IMR-90 (cell line): ENCODE results near the gene MSMP.

ENCODE experiments used
- CEBPB ChIP-seq: IDR thresholded peaks from 2 replicates; pipeline ENCODE4 v1.6.1; 2012; ENCODE audit warnings: low read depth, low read length, improper control_type of control experiment
- FOS ChIP-seq: fragments of 150-350 bp; IDR thresholded peaks from 2 replicates; pipeline ENCODE4 v1.6.1; 2016; ENCODE audit warnings: low read depth, low read length
- MAFK ChIP-seq: IDR thresholded peaks from 2 replicates; pipeline ENCODE4 v1.6.1; 2012; ENCODE audit warnings: low read depth, low read length, improper control_type of control experiment
- MAZ ChIP-seq: IDR thresholded peaks from 2 replicates; pipeline ENCODE4 v1.6.1; 2012; ENCODE audit warnings: low read depth, mild to moderate bottlenecking, low read length, improper control_type of control experiment, moderate library complexity, borderline replicate concordance
- MXI1 ChIP-seq: IDR thresholded peaks from 2 replicates; pipeline ENCODE4 v1.6.1; 2012; ENCODE audit warnings: low read depth, mild to moderate bottlenecking, low read length, moderate library complexity, borderline replicate concordance
- POLR2A ChIP-seq: IDR thresholded peaks from 2 replicates; pipeline ENCODE4 v1.6.1; 2012; ENCODE audit warnings: mild to moderate bottlenecking, low read depth, low read length
- RAD21 ChIP-seq: IDR thresholded peaks from 2 replicates; pipeline ENCODE4 v1.6.1; 2012; ENCODE audit warnings: low read length, improper control_type of control experiment
- RCOR1 ChIP-seq: IDR thresholded peaks from 2 replicates; pipeline ENCODE4 v1.6.1; 2012; ENCODE audit warnings: mild to moderate bottlenecking, low read length, improper control_type of control experiment; ENCODE audit not compliant: insufficient replicate concordance
- RFX5 ChIP-seq: IDR thresholded peaks from 2 replicates; pipeline ENCODE4 v1.8.0; 2012; ENCODE audit warnings: low read depth, mild to moderate bottlenecking, low read length, moderate library complexity
- TF ChIP-seq, protein P1 (sequence below): conservative IDR thresholded peaks from 2 replicates; pipeline ENCODE4 v1.5.1; 2012; ENCODE audit warnings: mild to moderate bottlenecking, low read depth, low read length, improper control_type of control experiment
- TF ChIP-seq, protein P2 (sequence below): fragments of 150-350 bp; IDR thresholded peaks from 2 replicates; pipeline ENCODE4 v1.6.1; 2017; ENCODE audit warnings: mild to moderate bottlenecking, antibody characterized with exemption, low read length, low read depth

DNA sequence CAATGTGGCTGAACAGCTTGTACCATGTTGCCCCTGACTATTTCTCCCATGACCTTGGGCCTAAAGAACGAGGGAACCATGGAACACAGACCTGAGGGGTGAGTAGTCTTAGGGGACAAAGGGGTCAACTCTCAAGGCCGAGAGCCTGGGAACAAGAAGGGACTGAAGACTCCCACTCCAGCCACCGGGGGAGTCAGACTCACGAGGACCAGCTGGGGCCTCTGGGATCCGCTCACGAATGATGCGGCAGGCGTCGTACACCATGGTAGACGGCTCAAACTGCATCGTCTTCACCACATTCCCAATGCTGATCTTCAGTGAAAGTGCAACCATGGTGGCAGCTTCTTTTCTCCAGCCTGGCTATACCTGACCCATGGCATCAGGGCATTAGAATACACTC, 28.7 kb downstream of the MSMP start:
- TF ChIP-seq POLR2A (no peak), MAFK (no peak), MXI1 (no peak), RAD21 (no peak), CEBPB (no peak), MAZ (no peak), RCOR1 (no peak), FOS (no peak), RFX5 (no peak)
- TF ChIP-seq, protein P1, sequence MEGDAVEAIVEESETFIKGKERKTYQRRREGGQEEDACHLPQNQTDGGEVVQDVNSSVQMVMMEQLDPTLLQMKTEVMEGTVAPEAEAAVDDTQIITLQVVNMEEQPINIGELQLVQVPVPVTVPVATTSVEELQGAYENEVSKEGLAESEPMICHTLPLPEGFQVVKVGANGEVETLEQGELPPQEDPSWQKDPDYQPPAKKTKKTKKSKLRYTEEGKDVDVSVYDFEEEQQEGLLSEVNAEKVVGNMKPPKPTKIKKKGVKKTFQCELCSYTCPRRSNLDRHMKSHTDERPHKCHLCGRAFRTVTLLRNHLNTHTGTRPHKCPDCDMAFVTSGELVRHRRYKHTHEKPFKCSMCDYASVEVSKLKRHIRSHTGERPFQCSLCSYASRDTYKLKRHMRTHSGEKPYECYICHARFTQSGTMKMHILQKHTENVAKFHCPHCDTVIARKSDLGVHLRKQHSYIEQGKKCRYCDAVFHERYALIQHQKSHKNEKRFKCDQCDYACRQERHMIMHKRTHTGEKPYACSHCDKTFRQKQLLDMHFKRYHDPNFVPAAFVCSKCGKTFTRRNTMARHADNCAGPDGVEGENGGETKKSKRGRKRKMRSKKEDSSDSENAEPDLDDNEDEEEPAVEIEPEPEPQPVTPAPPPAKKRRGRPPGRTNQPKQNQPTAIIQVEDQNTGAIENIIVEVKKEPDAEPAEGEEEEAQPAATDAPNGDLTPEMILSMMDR, result no peak
- TF ChIP-seq, protein P2, sequence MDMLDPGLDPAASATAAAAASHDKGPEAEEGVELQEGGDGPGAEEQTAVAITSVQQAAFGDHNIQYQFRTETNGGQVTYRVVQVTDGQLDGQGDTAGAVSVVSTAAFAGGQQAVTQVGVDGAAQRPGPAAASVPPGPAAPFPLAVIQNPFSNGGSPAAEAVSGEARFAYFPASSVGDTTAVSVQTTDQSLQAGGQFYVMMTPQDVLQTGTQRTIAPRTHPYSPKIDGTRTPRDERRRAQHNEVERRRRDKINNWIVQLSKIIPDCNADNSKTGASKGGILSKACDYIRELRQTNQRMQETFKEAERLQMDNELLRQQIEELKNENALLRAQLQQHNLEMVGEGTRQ, result no peak
